ENCODE data around the gene BCR.

Gene BCR

GRCh38 chr22:23260645-23261581 lies 80.6 kb downstream of the BCR start:
- DNase-seq (ENCODE audit: low read depth in 3 of 3) = no peak

- DNase-seq (ENCODE audit: low read depth in 3 of 3) = no peak
These were observed 81.7 kb downstream of the BCR start for GRCh38 chr22:23261900-23262450.

- no peak for DNase-seq (ENCODE audit: low read depth in 3 of 3)
These were observed 82.4 kb downstream of the BCR start for GRCh38 chr22:23262518-23263332.

DNA sequence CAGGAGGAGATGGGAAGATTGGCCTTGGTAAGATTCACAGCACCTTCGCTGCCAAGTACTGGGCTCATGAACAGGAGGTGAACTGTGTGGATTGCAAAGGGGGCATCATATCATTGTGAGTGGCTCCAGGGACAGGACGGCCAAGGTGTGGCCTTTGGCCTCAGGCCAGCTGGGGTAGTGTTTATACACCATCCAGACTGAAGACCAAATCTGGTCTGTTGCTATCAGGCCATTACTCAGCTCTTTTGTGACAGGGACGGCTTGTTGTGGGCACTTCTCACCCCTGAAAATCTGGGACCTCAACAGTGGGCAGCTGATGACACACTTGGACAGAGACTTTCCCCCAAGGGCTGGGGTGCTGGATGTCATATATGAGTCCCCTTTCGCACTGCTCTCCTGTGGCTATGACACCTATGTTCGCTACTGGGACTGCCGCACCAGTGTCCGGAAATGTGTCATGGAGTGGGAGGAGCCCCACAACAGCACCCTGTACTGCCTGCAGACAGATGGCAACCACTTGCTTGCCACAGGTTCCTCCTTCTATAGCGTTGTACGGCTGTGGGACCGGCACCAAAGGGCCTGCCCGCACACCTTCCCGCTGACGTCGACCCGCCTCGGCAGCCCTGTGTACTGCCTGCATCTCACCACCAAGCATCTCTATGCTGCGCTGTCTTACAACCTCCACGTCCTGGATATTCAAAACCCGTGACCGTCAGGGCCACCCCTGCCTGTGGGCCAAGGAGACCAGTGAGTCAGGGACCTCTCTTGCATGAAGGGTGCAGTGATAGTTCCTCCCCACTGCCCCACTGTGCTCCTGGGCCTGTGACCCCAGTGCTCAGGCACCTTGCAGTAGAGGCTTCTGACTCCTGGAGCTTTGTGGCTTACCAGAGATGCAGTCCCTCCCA lies 83.6 kb downstream of the BCR start:
- peak in 1 of 3 experiments; percentile 6 for DNase-seq (ENCODE audit: low read depth in 3 of 3)

- DNase-seq (ENCODE audit: low read depth in 3 of 3) = no peak
These were observed 84.5 kb downstream of the BCR start for GRCh38 chr22:23264610-23265367.

- DNase-seq (ENCODE audit: low read depth in 3 of 3) = no peak
These were observed 85.0 kb downstream of the BCR start for GRCh38 chr22:23265368-23265700.

DNA sequence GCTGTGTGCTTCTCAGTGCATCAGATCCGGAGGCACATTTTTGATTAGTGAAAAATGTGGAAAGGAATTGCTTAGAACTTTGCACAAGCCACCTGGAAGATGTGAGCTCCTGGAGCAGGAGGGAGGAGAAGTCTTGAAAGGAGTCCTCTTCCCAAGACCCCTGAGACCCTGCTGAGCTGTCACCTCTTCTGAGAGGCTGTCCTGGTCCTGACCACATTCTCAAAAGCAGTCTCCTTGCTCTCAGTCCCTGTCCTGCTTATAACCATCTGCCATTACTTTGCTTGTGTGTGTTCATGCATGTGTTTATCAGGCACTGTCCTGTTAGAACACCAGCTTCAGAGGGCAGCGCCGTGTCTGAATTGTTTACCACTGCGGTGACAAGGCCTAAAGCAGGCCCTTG lies 86.5 kb downstream of the BCR start:
- no peak for DNase-seq (ENCODE audit: low read depth in 3 of 3)

DNA sequence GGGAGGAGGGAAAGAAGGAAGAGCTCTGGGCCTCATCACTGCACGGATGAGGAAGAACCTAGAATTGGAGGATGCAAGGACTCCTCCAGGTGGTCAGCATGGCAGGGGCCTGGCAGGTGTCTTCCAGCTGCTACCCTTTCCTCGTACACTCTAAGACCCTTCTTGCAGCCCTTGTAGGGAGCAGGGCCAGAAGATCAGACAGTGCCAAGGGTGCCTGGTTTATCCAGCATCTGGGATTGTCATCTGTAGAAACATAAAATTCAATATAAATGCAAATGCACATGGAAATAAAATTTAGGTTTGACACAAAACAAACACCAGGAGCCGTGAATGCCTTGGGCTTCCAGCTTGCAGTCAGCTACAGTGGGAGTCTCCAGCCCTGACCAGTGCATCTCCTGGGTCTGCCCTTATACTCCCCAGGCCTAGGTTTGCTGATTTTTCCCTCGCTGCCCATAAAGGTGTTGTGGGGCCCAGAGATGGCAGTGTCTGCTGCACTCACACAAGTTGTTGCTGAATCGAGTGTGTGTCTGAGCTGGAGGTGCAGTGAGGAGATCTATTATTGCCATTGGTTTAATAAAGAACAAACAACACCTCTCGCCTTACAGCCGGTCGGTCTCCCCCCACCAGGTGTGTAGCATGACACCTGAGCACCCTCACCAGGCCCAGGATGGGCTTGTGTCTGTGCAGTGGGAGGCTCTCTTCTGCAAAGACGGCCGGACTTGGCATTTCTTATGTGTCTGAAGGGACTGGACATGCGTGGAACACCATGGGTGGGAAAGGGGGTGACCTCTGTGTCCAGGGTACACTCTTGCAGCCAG lies 87.1 kb downstream of the BCR start:
- no peak for DNase-seq (ENCODE audit: low read depth in 3 of 3)

DNA sequence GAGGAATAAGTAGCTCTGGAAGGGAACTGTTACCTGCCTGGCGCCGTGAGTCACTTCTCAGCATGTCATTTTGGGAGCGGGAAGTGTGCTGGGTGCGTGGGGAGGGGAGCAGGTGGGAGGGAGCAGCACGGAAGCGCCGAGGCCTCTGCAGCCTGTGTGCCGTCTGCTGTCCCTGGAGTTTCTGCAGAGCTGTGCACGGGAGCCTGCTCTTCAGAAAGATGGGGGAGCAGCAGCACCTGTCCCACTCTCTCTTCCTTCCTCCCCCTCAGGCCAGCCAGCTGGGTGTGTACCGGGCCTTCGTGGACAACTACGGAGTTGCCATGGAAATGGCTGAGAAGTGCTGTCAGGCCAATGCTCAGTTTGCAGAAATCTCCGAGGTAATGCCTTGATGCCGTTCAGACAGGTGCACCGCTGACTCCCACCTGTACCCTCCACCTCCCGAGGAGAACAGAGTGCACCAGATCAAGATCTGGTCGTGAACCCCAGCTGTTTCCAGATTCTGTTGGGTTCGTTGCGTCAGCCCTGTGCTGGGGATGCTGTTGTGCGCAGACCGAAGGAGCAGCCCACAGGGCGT lies 87.9 kb downstream of the BCR start:
- no peak for DNase-seq (ENCODE audit: low read depth in 3 of 3)

DNA sequence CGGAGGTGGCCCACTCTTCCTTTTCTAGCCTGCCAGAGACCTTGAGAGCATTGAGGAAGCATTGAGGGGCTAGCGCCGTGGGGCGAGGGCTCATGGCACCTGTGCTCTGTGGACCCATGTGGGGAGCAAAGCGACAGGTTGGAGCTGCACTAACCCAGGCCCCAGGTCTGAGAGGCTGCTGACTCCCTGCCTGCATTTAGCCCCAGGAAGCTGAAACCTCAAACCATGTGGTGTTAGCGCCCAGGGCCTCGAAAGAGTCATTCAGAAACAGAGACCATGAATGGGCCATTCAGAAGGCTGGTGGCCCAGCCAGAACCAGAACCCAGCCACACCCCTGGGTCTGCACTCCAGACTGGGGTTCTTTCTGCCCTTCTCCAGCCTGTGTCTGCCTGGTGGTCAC lies 88.6 kb downstream of the BCR start:
- DNase-seq (ENCODE audit: low read depth in 3 of 3) = no peak

GRCh38 chr22:23269441-23270211 lies 89.3 kb downstream of the BCR start:
- no peak for DNase-seq (ENCODE audit: low read depth in 3 of 3)

DNA sequence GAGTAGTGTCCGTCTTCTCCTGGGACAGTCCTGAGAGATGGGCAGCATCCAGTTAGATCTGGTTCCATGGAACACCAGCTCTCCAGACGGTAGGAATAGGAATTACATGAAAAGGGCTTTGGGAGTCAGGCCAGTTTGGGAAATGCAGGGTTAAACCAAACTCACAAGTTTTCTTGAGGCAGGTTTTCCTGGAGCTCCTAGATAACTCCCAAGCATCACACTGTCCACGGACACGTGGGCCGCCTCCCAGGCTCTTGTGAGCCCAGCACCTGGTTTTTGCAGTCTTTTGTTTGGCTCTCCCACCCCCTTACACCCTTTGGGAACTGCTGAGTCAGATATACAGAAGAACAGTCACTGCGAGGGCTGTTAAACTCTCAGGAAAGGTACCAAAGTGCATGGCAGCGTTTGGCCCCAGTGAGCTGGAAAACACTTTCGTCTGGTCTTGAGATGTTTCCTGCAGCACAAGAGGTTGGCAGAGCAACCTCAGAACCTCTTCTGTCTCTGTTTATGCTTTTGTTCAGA lies 90.0 kb downstream of the BCR start:
- DNase-seq (ENCODE audit: low read depth in 3 of 3) = no peak

- DNase-seq (ENCODE audit: low read depth in 3 of 3) = no peak
These were observed 90.7 kb downstream of the BCR start for GRCh38 chr22:23270798-23271596.

- DNase-seq (ENCODE audit: low read depth in 3 of 3) = no peak
These were observed 91.2 kb downstream of the BCR start for GRCh38 chr22:23271597-23271908.

DNA sequence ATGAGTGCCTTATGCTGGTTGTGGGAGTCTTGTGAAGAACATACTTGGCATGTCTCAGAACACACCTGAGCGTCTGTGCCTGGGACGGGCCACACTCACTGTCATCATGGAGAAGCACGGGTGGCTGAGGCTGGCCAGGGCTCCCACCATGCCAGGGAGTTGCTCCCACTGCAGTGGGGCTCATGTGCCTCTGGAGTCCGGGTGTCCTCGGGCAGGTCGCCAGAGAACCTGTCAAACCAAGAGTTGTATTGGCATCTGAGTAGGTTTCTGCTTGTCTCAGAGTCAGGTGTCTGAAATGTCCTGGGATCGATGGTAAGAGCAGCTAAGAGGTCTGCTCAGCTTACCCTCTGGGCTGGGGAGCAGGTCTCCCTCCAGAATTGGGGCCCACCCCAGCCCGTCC lies 92.1 kb downstream of the BCR start:
- DNase-seq (ENCODE audit: low read depth in 3 of 3) = no peak

GRCh38 chr22:23272834-23273233 lies 92.5 kb downstream of the BCR start:
- DNase-seq (ENCODE audit: low read depth in 3 of 3) = no peak

DNA sequence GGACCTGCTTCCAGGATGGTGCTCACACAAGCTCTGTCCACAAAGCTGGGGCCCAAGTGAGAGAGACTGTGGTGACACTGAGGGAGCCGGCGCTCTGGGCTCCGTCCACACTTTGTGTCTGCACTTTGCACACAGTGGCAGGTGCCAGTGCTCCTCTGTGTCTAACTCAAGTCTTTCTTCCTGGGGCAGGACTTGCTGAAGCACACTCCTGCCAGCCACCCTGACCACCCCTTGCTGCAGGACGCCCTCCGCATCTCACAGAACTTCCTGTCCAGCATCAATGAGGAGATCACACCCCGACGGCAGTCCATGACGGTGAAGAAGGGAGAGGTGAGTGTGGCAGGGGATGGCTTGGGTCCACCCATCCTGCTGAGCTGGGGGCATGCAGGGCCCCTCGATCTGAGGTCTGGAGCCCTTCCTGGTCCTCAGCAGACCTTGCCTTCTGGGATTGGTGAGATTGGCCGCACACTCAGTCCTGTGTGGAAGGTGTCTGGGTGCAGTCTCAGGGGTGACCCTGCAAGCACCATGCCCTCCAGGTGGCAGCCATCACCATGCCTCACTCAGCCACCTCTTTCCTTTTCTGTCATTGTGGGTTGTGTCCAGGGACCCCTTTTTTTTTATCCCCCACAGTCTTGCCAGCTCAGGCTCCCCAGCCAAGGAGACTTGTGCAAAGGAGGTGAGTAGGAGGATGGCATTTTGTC lies 93.3 kb downstream of the BCR start:
- no peak for DNase-seq (ENCODE audit: low read depth in 3 of 3)
